ENCODE results near the gene PRIMPOL. TPM values are rescaled to one million over a fixed set of nuclear protein-coding genes. Genes with fewer than 3 reads are reported as not detected.
"Not testable (repeated sequence)": the region's sequence is repeated elsewhere in the genome, so short reads cannot be mapped to it uniquely, and the experiment has no call there.

The PRIMPOL gene
- total and polyA plus RNA-seq, 2 experiments from 2014 or later, result 9.1 to 14.5 TPM

- Histone ChIP-seq H3K79me2 (peaks cover 3% of the 10 kb centered on the region), H3K9me2 (replicated peaks; ENCODE audit: insufficient read depth) (no peaks in the 10 kb centered on the region), H3K27ac (no peak overlapping the region), H3K4me2 (no peak overlapping the region), H3K4me1 (ENCODE audit: insufficient read depth) (no peaks in the 10 kb centered on the region), H2AFZ (no peak overlapping the region), H3K36me3 (replicated peaks; ENCODE audit: insufficient read depth, low read depth) (no peaks in the 10 kb centered on the region), H3K27me3 (no peaks in the 10 kb centered on the region), H3K4me3 (no peak overlapping the region), H4K20me1 (ENCODE audit: insufficient read depth, poor library complexity, severe bottlenecking) (no peaks in the 10 kb centered on the region), H3K9me3 (ENCODE audit: low read depth) (no peaks in the 10 kb centered on the region)
- TF ChIP-seq, protein P1, sequence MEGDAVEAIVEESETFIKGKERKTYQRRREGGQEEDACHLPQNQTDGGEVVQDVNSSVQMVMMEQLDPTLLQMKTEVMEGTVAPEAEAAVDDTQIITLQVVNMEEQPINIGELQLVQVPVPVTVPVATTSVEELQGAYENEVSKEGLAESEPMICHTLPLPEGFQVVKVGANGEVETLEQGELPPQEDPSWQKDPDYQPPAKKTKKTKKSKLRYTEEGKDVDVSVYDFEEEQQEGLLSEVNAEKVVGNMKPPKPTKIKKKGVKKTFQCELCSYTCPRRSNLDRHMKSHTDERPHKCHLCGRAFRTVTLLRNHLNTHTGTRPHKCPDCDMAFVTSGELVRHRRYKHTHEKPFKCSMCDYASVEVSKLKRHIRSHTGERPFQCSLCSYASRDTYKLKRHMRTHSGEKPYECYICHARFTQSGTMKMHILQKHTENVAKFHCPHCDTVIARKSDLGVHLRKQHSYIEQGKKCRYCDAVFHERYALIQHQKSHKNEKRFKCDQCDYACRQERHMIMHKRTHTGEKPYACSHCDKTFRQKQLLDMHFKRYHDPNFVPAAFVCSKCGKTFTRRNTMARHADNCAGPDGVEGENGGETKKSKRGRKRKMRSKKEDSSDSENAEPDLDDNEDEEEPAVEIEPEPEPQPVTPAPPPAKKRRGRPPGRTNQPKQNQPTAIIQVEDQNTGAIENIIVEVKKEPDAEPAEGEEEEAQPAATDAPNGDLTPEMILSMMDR (IDR thresholded peaks at IDR 0.05; ENCODE audit: poor library complexity), result no peak
- TF ChIP-seq EZH2phosphoT487 (IDR thresholded peaks at IDR 0.05; ENCODE audit: low read depth, severe bottlenecking, unreplicated experiment) (no peak), EZH2 (IDR thresholded peaks at IDR 0.05; ENCODE audit: borderline replicate concordance) (no peak)
- DNase-seq (ENCODE audit: low spot score), result no peak
- WGBS (ENCODE audit: low lambda C conversion rate, missing lambda C conversion rate), result 93% methylated on average over 8 of the region's 8 CpGs
Measured at GRCh38 chr4:184655889-184656869, 6.6 kb downstream of the PRIMPOL start.

DNA sequence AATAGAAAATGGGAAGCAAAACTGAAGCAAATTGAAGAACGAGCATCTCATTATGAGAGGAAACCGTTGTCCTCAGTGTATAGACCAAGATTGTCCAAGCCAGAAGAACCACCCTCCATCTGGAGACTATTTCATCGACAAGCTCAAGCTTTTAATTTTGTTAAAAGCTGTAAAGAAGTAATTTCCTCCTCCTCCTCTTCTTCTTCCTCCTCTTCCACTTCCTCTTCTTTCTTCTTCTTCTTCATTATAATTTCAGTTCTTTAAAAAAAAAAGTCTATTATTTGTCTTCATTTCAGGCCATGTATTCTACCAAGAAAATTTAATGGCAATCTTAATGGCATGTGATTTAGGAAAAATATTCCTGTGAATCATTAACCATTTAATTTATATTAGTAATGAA, 7.6 kb downstream of the PRIMPOL start:
- Histone ChIP-seq H3K9me3 (ENCODE audit: low read depth) (no peaks in the 10 kb centered on the region), H3K9me2 (replicated peaks; ENCODE audit: insufficient read depth) (no peaks in the 10 kb centered on the region), H4K20me1 (ENCODE audit: insufficient read depth, poor library complexity, severe bottlenecking) (no peaks in the 10 kb centered on the region), H2AFZ (no peak overlapping the region), H3K27ac (no peak overlapping the region), H3K4me1 (ENCODE audit: insufficient read depth) (no peaks in the 10 kb centered on the region), H3K4me3 (no peak overlapping the region), H3K27me3 (no peaks in the 10 kb centered on the region), H3K4me2 (no peak overlapping the region), H3K79me2 (no peaks in the 10 kb centered on the region), H3K36me3 (replicated peaks; ENCODE audit: insufficient read depth, low read depth) (no peaks in the 10 kb centered on the region)
- TF ChIP-seq EZH2phosphoT487 (IDR thresholded peaks at IDR 0.05; ENCODE audit: low read depth, severe bottlenecking, unreplicated experiment) (no peak), EZH2 (IDR thresholded peaks at IDR 0.05; ENCODE audit: borderline replicate concordance) (no peak)
- TF ChIP-seq, protein P1 (IDR thresholded peaks at IDR 0.05; ENCODE audit: poor library complexity), result no peak
- over 99% methylated on average over 3 of the region's 3 CpGs for WGBS (ENCODE audit: low lambda C conversion rate, missing lambda C conversion rate)
- no peak for DNase-seq (ENCODE audit: low spot score)

DNA sequence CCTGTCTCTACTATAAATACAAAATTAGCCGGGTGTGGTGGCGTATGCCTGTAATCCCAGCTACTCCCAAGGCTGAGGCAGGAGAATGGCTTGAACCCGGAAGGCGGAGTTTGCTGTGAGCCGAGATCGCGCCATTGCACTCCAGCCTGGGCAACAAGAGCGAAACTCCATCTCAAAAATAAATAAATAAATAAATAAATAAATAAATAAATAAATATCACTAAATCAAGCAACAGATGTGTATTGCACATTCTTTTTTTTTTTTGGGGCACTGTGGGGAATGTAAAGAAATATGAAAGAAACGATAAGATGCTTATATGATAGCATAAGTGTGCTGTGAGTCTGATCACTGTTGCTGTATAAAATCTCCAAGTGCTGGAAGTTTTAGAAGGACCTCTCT, 8.3 kb downstream of the PRIMPOL start:
- H3K9me2 ChIP-seq (replicated peaks; ENCODE audit: insufficient read depth); H3K27ac ChIP-seq; H3K27me3 ChIP-seq; H3K4me3 ChIP-seq; H2AFZ ChIP-seq; DNase-seq (ENCODE audit: low spot score); H3K36me3 ChIP-seq (replicated peaks; ENCODE audit: insufficient read depth, low read depth); H3K4me1 ChIP-seq (ENCODE audit: insufficient read depth); H3K79me2 ChIP-seq; H4K20me1 ChIP-seq (ENCODE audit: insufficient read depth, poor library complexity, severe bottlenecking); H3K4me2 ChIP-seq; H3K9me3 ChIP-seq (ENCODE audit: low read depth): not testable (repeated sequence)
- WGBS (ENCODE audit: low lambda C conversion rate, missing lambda C conversion rate), result over 99% methylated on average over 9 of the region's 9 CpGs

- Histone ChIP-seq H3K79me2 (no peaks in the 10 kb centered on the region), H3K9me3 (ENCODE audit: low read depth) (no peaks in the 10 kb centered on the region), H3K9me2 (replicated peaks; ENCODE audit: insufficient read depth) (no peaks in the 10 kb centered on the region), H4K20me1 (ENCODE audit: insufficient read depth, poor library complexity, severe bottlenecking) (no peaks in the 10 kb centered on the region), H2AFZ (no peak overlapping the region), H3K27ac (no peak overlapping the region), H3K4me1 (ENCODE audit: insufficient read depth) (no peaks in the 10 kb centered on the region), H3K4me3 (no peak overlapping the region), H3K27me3 (no peaks in the 10 kb centered on the region), H3K4me2 (no peak overlapping the region), H3K36me3 (replicated peaks; ENCODE audit: insufficient read depth, low read depth) (no peaks in the 10 kb centered on the region)
- no peak for DNase-seq (ENCODE audit: low spot score)
- TF ChIP-seq EZH2phosphoT487 (IDR thresholded peaks at IDR 0.05; ENCODE audit: low read depth, severe bottlenecking, unreplicated experiment) (no peak), EZH2 (IDR thresholded peaks at IDR 0.05; ENCODE audit: borderline replicate concordance) (no peak)
- TF ChIP-seq, protein P1 (IDR thresholded peaks at IDR 0.05; ENCODE audit: poor library complexity), result no peak
Measured at GRCh38 chr4:184660978-184661377, 11.4 kb downstream of the PRIMPOL start.

Measured in hepatocyte (in vitro differentiated cells).